RWPE2 (cell line): ENCODE measurements around the gene LDLRAD3.

Experiments used
- ATAC-seq: fragments of 200-7000 bp; cut with Tn5 transposase; 3 replicates; pipeline ENCODE4 v1.9.1; 2021; ENCODE audit warnings: low read depth
- DNase-seq: peaks from one replicate; pipeline ENCODE4 v3.0.0-alpha.2; 2020; ENCODE audit warnings: low spot score
- H3K27ac ChIP-seq: fragments of 450-650 bp; 2 replicates; pipeline ENCODE4 v1.5.1; 2017; ENCODE audit warnings: mild to moderate bottlenecking; ENCODE audit not compliant: poor library complexity, severe bottlenecking
- H3K27me3 ChIP-seq: fragments of 250-450 bp; sonication (Bioruptor Pico); 2 replicates; pipeline ENCODE4 v1.5.1; 2021; ENCODE audit warnings: mild to moderate bottlenecking, moderate library complexity; ENCODE audit not compliant: insufficient read depth, poor library complexity, severe bottlenecking
- H3K36me3 ChIP-seq: fragments of 250-450 bp; sonication (Bioruptor Pico); 2 replicates; pipeline ENCODE4 v1.5.1; 2020; ENCODE audit warnings: low read depth, mild to moderate bottlenecking, moderate library complexity
- H3K4me1 ChIP-seq: fragments of 250-450 bp; sonication (Bioruptor Pico); 2 replicates; pipeline ENCODE4 v1.5.1; 2021; ENCODE audit warnings: mild to moderate bottlenecking, moderate library complexity; ENCODE audit not compliant: insufficient read depth, poor library complexity, severe bottlenecking
- H3K4me3 ChIP-seq: fragments of 250-450 bp; sonication (Bioruptor Pico); 2 replicates; pipeline ENCODE4 v1.5.1; 2021; ENCODE audit warnings: mild to moderate bottlenecking, moderate library complexity; ENCODE audit not compliant: severe bottlenecking
- H3K9me3 ChIP-seq: fragments of 250-450 bp; sonication (Bioruptor Pico); 2 replicates; pipeline ENCODE4 v1.5.1; 2021; ENCODE audit warnings: mild to moderate bottlenecking, moderate library complexity; ENCODE audit not compliant: severe bottlenecking
- CTCF ChIP-seq: fragments of 450-650 bp; IDR thresholded peaks from one replicate; pipeline ENCODE4 v1.5.1; 2017; ENCODE audit warnings: mild to moderate bottlenecking, moderate library complexity; ENCODE audit not compliant: poor library complexity, severe bottlenecking

The LDLRAD3 gene

GRCh38 chr11:36110668-36111410, 167.0 kb downstream of the LDLRAD3 start:
- Histone ChIP-seq H3K9me3 (no peaks in the 10 kb centered on the region), H3K36me3 (peaks cover 3% of the 10 kb centered on the region; the same call in 1 of the 2 replicates), H3K27me3 (no peaks in the 10 kb centered on the region), H3K4me3 (no peak overlapping the region), H3K4me1 (no peaks in the 10 kb centered on the region), H3K27ac (no peak overlapping the region)
- DNase-seq (no peak), ATAC-seq (no peak)
- TF ChIP-seq CTCF = no peak

DNA sequence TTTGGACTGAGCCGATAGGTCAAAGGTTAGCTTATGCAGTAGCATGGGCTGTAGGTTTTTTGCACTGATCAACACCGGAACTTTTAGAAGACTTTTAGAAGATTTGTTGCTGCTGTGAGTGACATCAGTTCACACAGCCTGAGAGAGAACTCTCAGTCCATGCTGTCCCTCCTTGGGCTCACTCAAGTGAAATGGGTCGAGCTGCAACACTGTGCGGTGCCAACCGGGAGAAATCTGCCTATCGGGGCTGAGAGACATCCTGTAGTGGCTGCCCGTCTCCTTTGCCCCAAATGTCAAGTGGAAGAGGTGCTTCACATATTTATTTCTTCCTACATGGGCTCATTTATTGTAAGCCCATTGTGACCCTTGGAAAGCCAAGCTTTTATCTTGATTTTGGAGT, 170.2 kb downstream of the LDLRAD3 start:
- Histone ChIP-seq H3K4me1 (no peaks in the 10 kb centered on the region), H3K27ac (no peak overlapping the region), H3K9me3 (no peaks in the 10 kb centered on the region), H3K27me3 (no peaks in the 10 kb centered on the region), H3K36me3 (no peaks in the 10 kb centered on the region), H3K4me3 (no peak overlapping the region)
- ATAC-seq (no peak), DNase-seq (no peak)
- TF ChIP-seq CTCF = no peak

DNA sequence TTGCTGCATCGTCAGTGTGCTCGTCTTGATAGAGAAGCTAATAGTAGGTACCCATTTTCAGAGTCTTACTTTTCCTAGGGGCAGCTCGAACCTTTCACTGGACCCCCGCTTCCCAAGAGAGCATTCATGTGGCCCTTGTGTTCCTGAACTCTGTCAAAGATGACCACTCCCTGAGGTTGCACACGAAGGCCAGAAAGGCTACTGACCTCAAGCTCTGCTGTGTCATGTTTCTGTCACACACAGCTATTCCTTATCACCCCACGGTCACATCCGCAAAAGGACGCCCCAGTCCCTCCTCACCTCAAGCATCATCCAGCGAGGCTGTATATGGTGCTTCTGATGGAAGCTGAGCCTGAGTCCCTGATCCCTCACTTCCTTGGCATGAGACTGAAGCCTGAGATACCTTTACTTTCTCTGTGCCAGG, 171.5 kb downstream of the LDLRAD3 start:
- Histone ChIP-seq H3K27ac (no peak overlapping the region), H3K36me3 (no peaks in the 10 kb centered on the region), H3K4me1 (no peaks in the 10 kb centered on the region), H3K4me3 (no peak overlapping the region), H3K27me3 (no peaks in the 10 kb centered on the region), H3K9me3 (no peaks in the 10 kb centered on the region)
- TF ChIP-seq CTCF = no peak
- DNase-seq (no peak), ATAC-seq (no peak)

DNA sequence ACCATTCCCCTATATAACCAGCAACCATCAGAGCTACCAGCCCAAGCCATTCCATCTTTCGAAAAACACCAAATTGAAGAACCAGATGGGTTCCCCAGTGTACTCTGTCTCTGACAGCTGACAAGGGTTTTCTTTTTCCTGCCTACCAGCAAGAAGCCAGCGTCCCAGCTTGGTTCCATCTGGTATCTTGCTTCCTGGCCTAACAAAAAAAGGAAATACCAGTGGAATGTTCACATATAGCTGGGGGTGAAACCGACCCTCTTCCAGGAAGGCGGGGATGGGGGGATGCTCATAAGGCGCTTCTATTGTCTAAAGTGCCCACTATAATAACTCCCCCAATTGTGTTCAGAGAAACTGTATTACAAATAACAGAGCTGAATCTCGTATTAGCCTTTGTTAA, 172.3 kb downstream of the LDLRAD3 start:
- Histone ChIP-seq H3K36me3 (no peaks in the 10 kb centered on the region), H3K27me3 (no peaks in the 10 kb centered on the region), H3K27ac (no peak overlapping the region), H3K4me1 (no peaks in the 10 kb centered on the region), H3K4me3 (no peak overlapping the region), H3K9me3 (no peaks in the 10 kb centered on the region)
- ATAC-seq (no peak), DNase-seq (no peak)
- TF ChIP-seq CTCF = no peak

GRCh38 chr11:36118084-36118483, 174.2 kb downstream of the LDLRAD3 start:
- Histone ChIP-seq H3K4me3 (no peak overlapping the region), H3K27me3 (no peaks in the 10 kb centered on the region), H3K4me1 (no peaks in the 10 kb centered on the region), H3K27ac (no peak overlapping the region), H3K9me3 (no peaks in the 10 kb centered on the region), H3K36me3 (no peaks in the 10 kb centered on the region)
- TF ChIP-seq CTCF = no peak
- ATAC-seq = no peak
- no peak for DNase-seq
